ENCODE results near the gene TUBGCP2.

The TUBGCP2 gene

GRCh38 chr10:133313192-133313591 lies 4.5 kb upstream of the TUBGCP2 start:
- Histone ChIP-seq H4K20me1 (ENCODE audit: insufficient read depth, low read length) (peaks cover 20% of the 10 kb centered on the region), H3K9me3 (ENCODE audit: insufficient read depth, low read length, severe bottlenecking) (no peaks in the 10 kb centered on the region), H3K4me3 (ENCODE audit: low read depth in 1 of 2, low read length in 2 of 2) (no peak overlapping the region), H3K27ac (ENCODE audit: low read length) (no peak overlapping the region), H3K9ac (ENCODE audit: low read depth, low read length) (no peak overlapping the region), H3K27me3 (ENCODE audit: insufficient read depth, low read length, poor library complexity) (no peaks in the 10 kb centered on the region), H3K79me2 (ENCODE audit: insufficient read depth, low read length) (peaks cover 9% of the 10 kb centered on the region), H2AFZ (ENCODE audit: low read depth, low read length) (no peak overlapping the region), H3K4me1 (ENCODE audit: insufficient read depth, low read length) (peaks cover 11% of the 10 kb centered on the region), H3K36me3 (ENCODE audit: insufficient read depth, low read length) (peaks cover 36% of the 10 kb centered on the region), H3K4me2 (ENCODE audit: insufficient read depth, low read length) (no peak overlapping the region)
- ATAC-seq (ENCODE audit: insufficient read depth, low read depth) (no peak), DNase-seq (no peak)
- no peak for TF ChIP-seq EZH2 (IDR thresholded peaks at IDR 0.05; ENCODE audit: borderline replicate concordance, low read depth, low read length, severe bottlenecking)
- TF ChIP-seq CTCF (IDR thresholded peaks at IDR 0.05; ENCODE audit: borderline replicate concordance, extremely low read depth, low read length, poor library complexity, severe bottlenecking): no peak

- no peak overlapping the region for H3K4me3 ChIP-seq (ENCODE audit: low read depth in 1 of 2, low read length in 2 of 2)
- H3K9me3 ChIP-seq (ENCODE audit: insufficient read depth, low read length, severe bottlenecking): no peaks in the 10 kb centered on the region
- H2AFZ ChIP-seq (ENCODE audit: low read depth, low read length): no peak overlapping the region
- no peak for ATAC-seq (ENCODE audit: insufficient read depth, low read depth)
- peaks cover 13% of the 10 kb centered on the region for H3K79me2 ChIP-seq (ENCODE audit: insufficient read depth, low read length)
- TF ChIP-seq EZH2 (IDR thresholded peaks at IDR 0.05; ENCODE audit: borderline replicate concordance, low read depth, low read length, severe bottlenecking): no peak
- H3K4me1 ChIP-seq (ENCODE audit: insufficient read depth, low read length): peaks cover 14% of the 10 kb centered on the region
- DNase-seq: no peak
- H4K20me1 ChIP-seq (ENCODE audit: insufficient read depth, low read length): peaks cover 24% of the 10 kb centered on the region
- H3K27me3 ChIP-seq (ENCODE audit: insufficient read depth, low read length, poor library complexity): no peaks in the 10 kb centered on the region
- H3K36me3 ChIP-seq (ENCODE audit: insufficient read depth, low read length): peaks cover 36% of the 10 kb centered on the region
- no peak overlapping the region for H3K4me2 ChIP-seq (ENCODE audit: insufficient read depth, low read length)
- H3K9ac ChIP-seq (ENCODE audit: low read depth, low read length): no peak overlapping the region
- H3K27ac ChIP-seq (ENCODE audit: low read length): no peak overlapping the region
Observed at GRCh38 chr10:133312769-133313145, 4.1 kb upstream of the TUBGCP2 start.

DNA sequence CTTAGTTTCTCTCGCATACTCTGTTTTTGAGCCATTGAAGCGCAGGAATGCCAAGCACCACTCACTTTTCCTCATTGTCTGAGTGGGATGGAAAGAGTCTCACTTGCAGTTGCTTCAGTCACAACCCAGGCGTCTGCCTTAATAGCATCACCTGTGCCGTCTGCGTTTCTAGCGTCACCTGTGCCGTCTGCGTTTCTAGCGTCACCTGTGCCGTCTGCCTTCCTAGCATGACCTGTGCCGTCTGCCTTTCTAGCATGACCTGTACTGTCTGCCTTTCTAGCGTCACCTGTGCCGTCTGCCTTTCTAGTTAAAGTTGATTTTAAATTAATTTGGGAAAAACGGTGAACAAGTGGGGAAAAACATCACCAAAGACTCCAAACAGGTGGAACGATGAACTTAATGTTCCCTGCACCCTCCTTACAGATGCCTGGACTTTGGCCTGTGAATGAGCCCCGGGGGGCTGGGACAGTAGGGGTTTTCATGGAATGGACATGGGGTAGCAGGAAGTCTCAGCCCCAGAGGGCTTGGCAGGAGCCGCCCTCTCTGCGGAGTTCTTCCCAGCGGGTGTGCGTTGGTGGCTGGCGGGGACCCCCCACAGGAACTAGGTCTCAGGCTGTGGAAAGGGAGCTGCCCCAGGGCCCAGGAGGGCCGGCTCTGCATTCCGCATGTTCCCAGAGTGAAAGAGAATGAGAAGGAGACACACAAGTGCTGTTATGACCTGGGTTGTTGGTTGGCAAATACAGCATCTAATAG lies 3.5 kb upstream of the TUBGCP2 start:
- no peaks in the 10 kb centered on the region for H3K27me3 ChIP-seq (ENCODE audit: insufficient read depth, low read length, poor library complexity)
- TF ChIP-seq CTCF (IDR thresholded peaks at IDR 0.05; ENCODE audit: borderline replicate concordance, extremely low read depth, low read length, poor library complexity, severe bottlenecking): no peak
- TF ChIP-seq EZH2 (IDR thresholded peaks at IDR 0.05; ENCODE audit: borderline replicate concordance, low read depth, low read length, severe bottlenecking): no peak
- peaks cover 30% of the 10 kb centered on the region for H4K20me1 ChIP-seq (ENCODE audit: insufficient read depth, low read length)
- H3K27ac ChIP-seq (ENCODE audit: low read length): no peak overlapping the region
- H3K4me2 ChIP-seq (ENCODE audit: insufficient read depth, low read length): no peak overlapping the region
- ATAC-seq (ENCODE audit: insufficient read depth, low read depth) (no peak), DNase-seq (no peak)
- peaks cover 19% of the 10 kb centered on the region for H3K79me2 ChIP-seq (ENCODE audit: insufficient read depth, low read length)
- no peak overlapping the region for H2AFZ ChIP-seq (ENCODE audit: low read depth, low read length)
- peaks cover 36% of the 10 kb centered on the region for H3K36me3 ChIP-seq (ENCODE audit: insufficient read depth, low read length)
- no peaks in the 10 kb centered on the region for H3K9me3 ChIP-seq (ENCODE audit: insufficient read depth, low read length, severe bottlenecking)
- peaks cover 20% of the 10 kb centered on the region for H3K4me1 ChIP-seq (ENCODE audit: insufficient read depth, low read length)
- no peak overlapping the region for H3K9ac ChIP-seq (ENCODE audit: low read depth, low read length)
- H3K4me3 ChIP-seq (ENCODE audit: low read depth in 1 of 2, low read length in 2 of 2): no peak overlapping the region

DNA sequence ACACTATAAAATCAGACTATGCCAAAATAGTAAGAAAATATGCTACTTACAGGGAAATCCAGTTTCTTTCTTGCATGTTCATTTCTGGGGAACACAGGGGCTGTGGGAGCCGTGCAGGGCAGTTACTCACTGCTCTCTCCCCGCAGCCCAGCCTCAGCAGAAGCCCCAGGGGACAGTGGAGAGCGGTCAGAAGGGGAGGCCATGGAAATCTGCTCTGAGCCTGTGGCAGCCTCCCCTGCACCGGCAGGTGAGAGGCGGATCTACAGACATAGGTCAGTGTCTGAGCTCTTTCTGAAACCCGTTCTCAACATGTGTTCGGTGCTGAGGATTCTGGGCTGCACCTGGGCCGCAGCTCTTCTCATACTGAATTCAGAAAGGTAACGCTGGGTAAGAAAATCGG lies 2.9 kb upstream of the TUBGCP2 start:
- TF ChIP-seq EZH2 (IDR thresholded peaks at IDR 0.05; ENCODE audit: borderline replicate concordance, low read depth, low read length, severe bottlenecking): no peak
- TF ChIP-seq CTCF (IDR thresholded peaks at IDR 0.05; ENCODE audit: borderline replicate concordance, extremely low read depth, low read length, poor library complexity, severe bottlenecking): no peak
- H4K20me1 ChIP-seq (ENCODE audit: insufficient read depth, low read length): peaks cover 35% of the 10 kb centered on the region
- peaks cover 36% of the 10 kb centered on the region for H3K36me3 ChIP-seq (ENCODE audit: insufficient read depth, low read length)
- H3K4me2 ChIP-seq (ENCODE audit: insufficient read depth, low read length): no peak overlapping the region
- peaks cover 26% of the 10 kb centered on the region for H3K4me1 ChIP-seq (ENCODE audit: insufficient read depth, low read length)
- H3K27ac ChIP-seq (ENCODE audit: low read length): no peak overlapping the region
- no peaks in the 10 kb centered on the region for H3K27me3 ChIP-seq (ENCODE audit: insufficient read depth, low read length, poor library complexity)
- ATAC-seq (ENCODE audit: insufficient read depth, low read depth) (no peak), DNase-seq (no peak)
- H3K4me3 ChIP-seq (ENCODE audit: low read depth in 1 of 2, low read length in 2 of 2): no peak overlapping the region
- H3K79me2 ChIP-seq (ENCODE audit: insufficient read depth, low read length): peaks cover 25% of the 10 kb centered on the region
- no peak overlapping the region for H3K9ac ChIP-seq (ENCODE audit: low read depth, low read length)
- H2AFZ ChIP-seq (ENCODE audit: low read depth, low read length): no peak overlapping the region
- H3K9me3 ChIP-seq (ENCODE audit: insufficient read depth, low read length, severe bottlenecking): no peaks in the 10 kb centered on the region
